ENCODE data around the gene CYP1A2. TPM values are rescaled to one million over a fixed set of nuclear protein-coding genes. Genes with fewer than 3 reads are reported as not detected.

The CYP1A2 gene
- total RNA-seq, 2 donors from 2014 or later = not detected

DNA sequence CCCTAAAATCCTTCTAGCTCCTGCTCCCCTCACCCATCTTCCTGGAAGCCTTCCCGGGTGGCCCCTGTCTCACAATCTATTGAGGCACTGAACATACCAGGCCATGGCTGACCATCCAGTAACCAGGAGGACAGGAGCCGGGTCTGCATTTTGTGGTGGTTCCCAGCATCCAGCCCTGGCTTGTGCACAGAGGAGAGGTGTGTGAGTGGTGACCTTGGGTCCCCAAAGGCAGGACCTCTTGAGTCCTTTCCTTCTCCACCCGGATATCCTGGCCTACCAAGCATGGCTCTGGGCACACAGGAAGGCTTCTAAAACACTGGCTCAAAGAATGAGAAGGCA lies 41.1 kb downstream of the CYP1A2 start:
- Mint-ChIP-seq H3K9me3 (no peaks in the 10 kb centered on the region), H3K27me3 (ENCODE audit: low read depth) (no peaks in the 10 kb centered on the region), H3K4me1 (ENCODE audit: low read depth) (peaks cover 93% of the 10 kb centered on the region), H3K36me3 (ENCODE audit: insufficient read depth in 2 of 2) (peaks cover 5 to 19% of the 10 kb centered on the region in 2 donors), H3K27ac (peak overlapping the region; percentile 90), H3K4me3 (peak overlapping the region; percentile 88 to 90)
- ATAC-seq (replicated peaks in 1 of 2) (no peak), DNase-seq (no peak)

- peak overlapping the region; percentile 90 for H3K27ac Mint-ChIP-seq
- DNase-seq (peak; percentile 61 to 74), ATAC-seq (replicated peaks in 1 of 2) (peak in 1 of 2 donors; percentile 11)
- H3K4me1 Mint-ChIP-seq (ENCODE audit: low read depth) = peaks cover 93% of the 10 kb centered on the region
- H3K4me3 Mint-ChIP-seq = peak overlapping the region; percentile 88 to 90
- H3K36me3 Mint-ChIP-seq (ENCODE audit: insufficient read depth in 2 of 2) = peaks cover 4 to 17% of the 10 kb centered on the region in 2 donors
- H3K9me3 Mint-ChIP-seq = no peaks in the 10 kb centered on the region
- no peaks in the 10 kb centered on the region for H3K27me3 Mint-ChIP-seq (ENCODE audit: low read depth)
Observed at GRCh38 chr15:74790080-74790916, 41.7 kb downstream of the CYP1A2 start.

- H3K36me3 Mint-ChIP-seq (ENCODE audit: insufficient read depth in 2 of 2) = peaks cover 4 to 17% of the 10 kb centered on the region in 2 donors
Observed at GRCh38 chr15:74791007-74791406, 42.4 kb downstream of the CYP1A2 start.

DNA sequence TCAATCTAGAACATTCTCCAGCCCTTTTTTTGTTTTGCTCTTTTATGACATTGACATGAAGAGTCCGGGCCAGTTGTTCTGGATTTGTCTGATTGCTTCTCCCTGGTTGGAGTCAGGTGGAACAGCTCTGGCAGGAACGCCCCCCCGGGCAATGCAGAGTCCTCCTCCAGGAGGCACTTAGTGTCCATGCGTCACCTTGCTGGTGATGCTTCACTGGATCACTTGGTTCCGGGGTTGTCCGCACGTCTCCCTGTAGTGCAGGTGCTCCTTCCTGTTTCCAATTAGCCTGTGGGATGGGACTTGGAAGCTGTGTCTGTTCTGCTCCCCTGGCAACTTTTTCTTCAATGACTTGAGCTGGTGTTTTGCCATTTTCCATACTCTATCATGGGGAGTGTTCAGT lies 43.0 kb downstream of the CYP1A2 start:
- no peak for DNase-seq
- Mint-ChIP-seq H3K4me3 (peak overlapping the region; percentile 49 to 90), H3K27ac (peak overlapping the region; percentile 57), H3K4me1 (ENCODE audit: low read depth) (peaks cover 93% of the 10 kb centered on the region), H3K9me3 (no peaks in the 10 kb centered on the region), H3K27me3 (ENCODE audit: low read depth) (no peaks in the 10 kb centered on the region), H3K36me3 (ENCODE audit: insufficient read depth in 2 of 2) (peaks cover 4 to 17% of the 10 kb centered on the region in 2 donors)
- ATAC-seq (replicated peaks in 1 of 2) = no peak

More at GRCh38 chr15:74791007-74791406, 42.4 kb downstream of the CYP1A2 start:
- Mint-ChIP-seq H3K9me3 (no peaks in the 10 kb centered on the region), H3K27me3 (ENCODE audit: low read depth) (no peaks in the 10 kb centered on the region), H3K27ac (peak overlapping the region; percentile 57), H3K4me3 (peak overlapping the region; percentile 49 to 90), H3K4me1 (ENCODE audit: low read depth) (peaks cover 93% of the 10 kb centered on the region)
- no peak for ATAC-seq (replicated peaks in 1 of 2)
- no peak for DNase-seq

GRCh38 chr15:74792227-74793016 lies 43.8 kb downstream of the CYP1A2 start:
- H3K4me3 Mint-ChIP-seq = peak overlapping the region; percentile 49 to 90
- peak overlapping the region; percentile 57 for H3K27ac Mint-ChIP-seq
- ATAC-seq (replicated peaks in 1 of 2) (no peak), DNase-seq (no peak)
- peaks cover 92% of the 10 kb centered on the region for H3K4me1 Mint-ChIP-seq (ENCODE audit: low read depth)
- no peaks in the 10 kb centered on the region for H3K9me3 Mint-ChIP-seq
- peaks cover 4 to 17% of the 10 kb centered on the region in 2 donors for H3K36me3 Mint-ChIP-seq (ENCODE audit: insufficient read depth in 2 of 2)
- H3K27me3 Mint-ChIP-seq (ENCODE audit: low read depth) = no peaks in the 10 kb centered on the region

DNA sequence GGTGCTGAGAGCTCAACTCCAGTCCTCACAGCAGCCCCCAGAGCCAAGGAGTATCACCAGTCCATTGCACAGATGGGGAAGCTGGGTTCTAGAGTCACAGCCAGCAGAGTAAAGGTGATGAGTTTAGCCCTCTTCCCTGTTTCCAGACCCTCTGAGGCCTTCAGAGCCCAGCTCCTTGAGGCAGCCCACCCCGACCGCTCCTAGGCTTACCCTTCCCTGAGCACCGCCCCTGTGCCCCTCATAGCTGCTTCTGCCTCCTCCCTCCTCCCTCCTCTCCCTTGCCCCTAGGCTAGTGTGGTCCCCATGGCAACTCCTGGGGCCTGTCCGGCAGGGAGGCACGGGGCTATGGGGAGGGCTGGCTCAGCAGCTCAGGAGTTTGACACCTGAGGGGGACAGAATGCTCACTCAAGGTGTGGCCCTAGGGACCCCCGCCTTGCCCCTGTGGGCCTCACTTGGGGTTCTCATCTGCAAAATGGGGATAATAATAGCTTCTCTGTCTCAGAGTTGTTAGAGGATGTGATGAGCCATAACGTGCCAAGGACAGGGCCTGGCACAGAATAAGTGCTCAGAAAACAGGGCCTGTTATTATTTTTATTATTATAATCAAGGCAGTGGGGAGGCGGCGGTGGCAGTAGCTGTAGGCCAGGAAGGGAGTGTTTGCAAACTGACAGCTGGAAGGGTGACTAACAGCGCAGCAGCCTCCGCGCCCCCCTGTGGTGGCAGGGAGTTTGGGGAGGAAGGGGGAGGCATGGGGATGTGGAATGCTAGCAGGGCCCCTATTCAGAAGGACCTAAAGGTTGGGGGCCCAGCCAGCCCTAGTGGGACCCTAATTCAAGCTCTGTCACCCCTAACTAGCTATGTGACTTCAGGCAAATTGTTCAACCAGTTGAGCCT lies 44.7 kb downstream of the CYP1A2 start:
- H3K9me3 Mint-ChIP-seq = no peaks in the 10 kb centered on the region
- peak overlapping the region; percentile 57 for H3K27ac Mint-ChIP-seq
- ATAC-seq (replicated peaks in 1 of 2) = peak; percentile 20 to 22
- H3K4me1 Mint-ChIP-seq (ENCODE audit: low read depth) = peaks cover 91% of the 10 kb centered on the region
- H3K36me3 Mint-ChIP-seq (ENCODE audit: insufficient read depth in 2 of 2) = peaks cover 4 to 20% of the 10 kb centered on the region in 2 donors
- peak overlapping the region; percentile 49 to 90 for H3K4me3 Mint-ChIP-seq
- no peaks in the 10 kb centered on the region for H3K27me3 Mint-ChIP-seq (ENCODE audit: low read depth)
- DNase-seq = peak; percentile 70 to 76

- peaks cover 88% of the 10 kb centered on the region for H3K4me1 Mint-ChIP-seq (ENCODE audit: low read depth)
- peaks cover 4 to 20% of the 10 kb centered on the region in 2 donors for H3K36me3 Mint-ChIP-seq (ENCODE audit: insufficient read depth in 2 of 2)
- ATAC-seq (replicated peaks in 1 of 2) (peak; percentile 36 to 58), DNase-seq (no peak)
- peak overlapping the region; percentile 53 to 67 for H3K4me3 Mint-ChIP-seq
- H3K9me3 Mint-ChIP-seq = no peaks in the 10 kb centered on the region
- H3K27ac Mint-ChIP-seq = peak overlapping the region; percentile 98
- H3K27me3 Mint-ChIP-seq (ENCODE audit: low read depth) = no peaks in the 10 kb centered on the region
Observed at GRCh38 chr15:74794248-74794969, 45.8 kb downstream of the CYP1A2 start.

GRCh38 chr15:74794970-74795349 lies 46.3 kb downstream of the CYP1A2 start:
- H3K4me3 Mint-ChIP-seq = peak overlapping the region; percentile 53 to 67
- no peak for ATAC-seq (replicated peaks in 1 of 2)
- H3K36me3 Mint-ChIP-seq (ENCODE audit: insufficient read depth in 2 of 2) = peaks cover 4 to 20% of the 10 kb centered on the region in 2 donors
- no peaks in the 10 kb centered on the region for H3K9me3 Mint-ChIP-seq
- H3K4me1 Mint-ChIP-seq (ENCODE audit: low read depth) = peaks cover 88% of the 10 kb centered on the region
- DNase-seq = no peak
- H3K27ac Mint-ChIP-seq = peak overlapping the region; percentile 98
- no peaks in the 10 kb centered on the region for H3K27me3 Mint-ChIP-seq (ENCODE audit: low read depth)

DNA sequence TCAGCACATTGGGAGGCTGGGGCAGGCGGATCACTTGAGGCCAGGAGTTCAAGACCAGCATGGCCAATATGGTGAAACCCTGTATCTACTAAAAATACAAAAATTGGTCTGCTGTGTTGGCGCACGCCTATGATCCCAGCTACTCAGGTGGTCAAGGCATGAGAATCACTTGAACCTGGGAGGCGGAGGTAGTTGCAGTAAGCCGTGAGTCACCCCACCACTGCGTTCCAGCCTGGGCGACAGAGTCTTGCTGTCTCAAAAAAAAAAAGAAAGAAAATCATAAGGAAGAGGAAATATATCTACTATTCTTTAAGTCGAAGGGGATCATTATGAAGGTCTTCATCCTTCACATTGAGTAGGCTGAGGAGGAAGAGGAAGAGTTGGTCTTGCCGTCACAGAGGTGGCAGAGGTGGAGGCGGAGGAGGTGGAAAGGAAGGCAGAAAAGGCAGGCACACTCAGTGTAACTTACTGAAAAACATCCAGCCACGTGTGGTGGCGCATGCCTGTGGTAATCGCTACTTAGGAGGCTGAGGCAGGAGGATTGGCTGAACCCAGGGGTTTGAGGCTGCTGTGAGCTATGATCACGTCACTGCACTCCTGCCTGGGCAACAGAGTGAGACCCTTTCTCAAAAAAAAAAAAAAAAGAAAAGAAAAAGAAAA lies 47.5 kb downstream of the CYP1A2 start:
- DNase-seq (peak; percentile 51 to 59), ATAC-seq (replicated peaks in 1 of 2) (peak; percentile 31 to 37)
- Mint-ChIP-seq H3K36me3 (ENCODE audit: insufficient read depth in 2 of 2) (peaks cover 4 to 18% of the 10 kb centered on the region in 2 donors), H3K27me3 (ENCODE audit: low read depth) (no peaks in the 10 kb centered on the region), H3K4me1 (ENCODE audit: low read depth) (peaks cover 80% of the 10 kb centered on the region), H3K27ac (peak overlapping the region; percentile 98), H3K9me3 (no peaks in the 10 kb centered on the region), H3K4me3 (peak overlapping the region; percentile 63 to 87)

DNA sequence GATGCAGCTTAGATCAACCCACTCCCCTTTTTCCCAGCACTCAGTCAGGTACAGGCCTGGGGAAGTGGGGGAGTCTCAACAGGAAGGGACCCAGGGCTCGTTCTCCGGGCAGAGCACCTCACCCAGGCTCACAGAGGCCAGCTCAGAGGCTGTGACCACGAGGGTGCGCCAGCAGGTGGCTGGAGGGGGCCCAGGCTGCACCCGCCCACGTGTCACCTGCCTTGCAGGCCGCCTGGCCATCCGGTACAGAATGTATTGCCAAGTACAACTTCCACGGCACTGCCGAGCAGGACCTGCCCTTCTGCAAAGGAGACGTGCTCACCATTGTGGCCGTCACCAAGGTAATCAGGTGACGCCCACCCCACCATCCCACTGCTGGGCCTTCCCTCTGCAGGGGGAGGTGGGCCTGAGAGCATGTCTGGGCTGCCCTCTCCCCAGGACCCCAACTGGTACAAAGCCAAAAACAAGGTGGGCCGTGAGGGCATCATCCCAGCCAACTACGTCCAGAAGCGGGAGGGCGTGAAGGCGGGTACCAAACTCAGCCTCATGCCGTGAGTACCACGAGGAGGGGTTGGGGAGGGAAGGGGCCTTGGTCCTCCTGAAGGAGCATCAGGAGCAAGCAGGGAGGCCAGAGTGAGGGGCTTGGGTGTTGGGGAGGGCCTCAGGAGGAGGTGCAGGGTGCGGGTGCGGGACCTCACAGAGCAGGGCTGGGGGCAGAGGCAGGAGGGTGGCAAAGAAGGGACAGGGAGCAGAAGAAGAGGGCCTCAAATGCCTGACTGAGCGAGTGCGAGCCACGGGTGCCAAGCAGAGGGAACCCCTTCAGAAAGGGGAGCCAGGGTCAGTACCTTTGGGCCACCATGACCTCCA lies 50.0 kb downstream of the CYP1A2 start:
- H3K4me1 Mint-ChIP-seq (ENCODE audit: low read depth) = peaks cover 55% of the 10 kb centered on the region
- peak overlapping the region in 1 of 2 donors; percentile 28 for H3K4me3 Mint-ChIP-seq
- ATAC-seq (replicated peaks in 1 of 2) (no peak), DNase-seq (no peak)
- H3K27ac Mint-ChIP-seq = peak overlapping the region; percentile 71
- H3K9me3 Mint-ChIP-seq = no peaks in the 10 kb centered on the region
- peaks cover 0 to 18% of the 10 kb centered on the region in 2 donors for H3K36me3 Mint-ChIP-seq (ENCODE audit: insufficient read depth in 2 of 2)
- no peaks in the 10 kb centered on the region for H3K27me3 Mint-ChIP-seq (ENCODE audit: low read depth)

- Mint-ChIP-seq H3K9me3 (no peaks in the 10 kb centered on the region), H3K27me3 (ENCODE audit: low read depth) (no peaks in the 10 kb centered on the region), H3K27ac (peak overlapping the region; percentile 70), H3K36me3 (ENCODE audit: insufficient read depth in 2 of 2) (peaks cover 5 to 23% of the 10 kb centered on the region in 2 donors), H3K4me3 (peak overlapping the region in 1 of 2 donors; percentile 63), H3K4me1 (ENCODE audit: low read depth) (peaks cover 51% of the 10 kb centered on the region)
- DNase-seq (no peak), ATAC-seq (replicated peaks in 1 of 2) (peak; percentile 23 to 35)
Observed at GRCh38 chr15:74799255-74799855, 50.7 kb downstream of the CYP1A2 start.

Data from activated T-cell treated with anti-CD3 and anti-CD28 coated beads, Interleukin-2, amount 50 U/mL, for 72 hours (primary cell).